ENCODE data around the gene SORD. TPM values are rescaled to one million over a fixed set of nuclear protein-coding genes. Genes with fewer than 3 reads are reported as not detected.

SORD gene
- total and polyA plus RNA-seq, 8 donors: 5.5 to 43.3 (median 15.3) TPM

- DNase-seq: no peak
- no peaks in the 10 kb centered on the region for H3K9me3 ChIP-seq
- peaks cover 0 to 5% (median 0%) of the 10 kb centered on the region in 4 donors for H3K4me1 ChIP-seq
- H3K4me3 ChIP-seq: no peak overlapping the region
- no peak overlapping the region for H3K27ac ChIP-seq
- TF ChIP-seq EP300 (IDR thresholded peaks at IDR 0.05): no peak
- TF ChIP-seq POLR2AphosphoS5 (IDR thresholded peaks at IDR 0.05): no peak
- no peak for TF ChIP-seq POLR2A (IDR thresholded peaks at IDR 0.05)
- TF ChIP-seq CTCF (IDR thresholded peaks at IDR 0.05): no peak
- peaks cover 0 to 69% (median 6%) of the 10 kb centered on the region in 3 donors for H3K27me3 ChIP-seq
- intact Hi-C loops (cut with DNase I; ENCODE audit: low total_unique reads): no loop called here
- H3K36me3 ChIP-seq: no peaks in the 10 kb centered on the region
These were observed 100.4 kb downstream of the SORD start for GRCh38 chr15:45123397-45123796.

- Histone ChIP-seq H3K9me3 (no peaks in the 10 kb centered on the region), H3K27me3 (peaks cover 8 to 69% (median 24%) of the 10 kb centered on the region in 3 donors), H3K36me3 (no peaks in the 10 kb centered on the region), H3K4me1 (peaks cover 8 to 38% (median 17%) of the 10 kb centered on the region in 4 donors), H3K4me3 (no peak overlapping the region), H3K27ac (no peak overlapping the region)
- WGBS, 5 donors: 51 to 73% (median 69%) methylated on average over 2 of the region's 2 CpGs
- no peak for TF ChIP-seq EP300 (IDR thresholded peaks at IDR 0.05)
- peak in 5 of 7 experiments; percentile 7 to 65 (median 51) for TF ChIP-seq CTCF (IDR thresholded peaks at IDR 0.05)
- no peak for TF ChIP-seq POLR2A (IDR thresholded peaks at IDR 0.05)
- TF ChIP-seq POLR2AphosphoS5 (IDR thresholded peaks at IDR 0.05): no peak
- DNase-seq: peak in 1 of 2 donors; percentile 60
- intact Hi-C loops (cut with DNase I; ENCODE audit: low total_unique reads): no loop called here
These were observed 103.7 kb downstream of the SORD start for GRCh38 chr15:45126535-45127158.

Small RNA genes lying within 50 kb of the gene (small RNA-seq; reads per million reads assigned to genes)
- 0 reads per million in 4 donors for gene RF00019
- 0 reads per million in 4 donors for gene RNU1-78P
- 0 reads per million in 4 donors for gene RNU6-966P

Other genes starting within 250 kb of the SORD start
- gene TERB2, start 66.5 kb upstream of the SORD start, total RNA-seq: not detected
- gene TERB2, start 66.5 kb upstream of the SORD start, polyA plus RNA-seq: not detected
- gene DUOX2, start 91.0 kb downstream of the SORD start, total RNA-seq: 100 to 1,000 TPM in 2 of 5 donors, 10 to 100 TPM in 2, 1 to 10 TPM in 1; 1.2 to 445 (median 94.9) TPM
- 10 to 100 TPM in 2 of 3 donors, 1 to 10 TPM in 1; 6.4 to 22.9 (median 21.1) TPM for gene DUOX2, start 91.0 kb downstream of the SORD start, polyA plus RNA-seq
- 100 to 1,000 TPM in 1 of 5 donors, 10 to 100 TPM in 2, 1 to 10 TPM in 1, not detected in 1; 1.3 to 119 (median 28.0) TPM for gene DUOXA2, start 91.1 kb downstream of the SORD start, total RNA-seq
- gene DUOXA2, start 91.1 kb downstream of the SORD start, polyA plus RNA-seq: 10 to 100 TPM in 2 of 3 donors, 1 to 10 TPM in 1; 8.9 to 43.3 (median 25.0) TPM
- 10 to 100 TPM in 3 of 5 donors, 1 to 10 TPM in 1, not detected in 1; 2.4 to 29.6 (median 18.8) TPM for gene DUOXA1, start 106.7 kb downstream of the SORD start, total RNA-seq
- gene DUOXA1, start 106.7 kb downstream of the SORD start, polyA plus RNA-seq: 10 to 100 TPM; 26.4 to 96.7 (median 27.1) TPM
- gene DUOX1, start 106.8 kb downstream of the SORD start, total RNA-seq: 100 to 1,000 TPM in 2 of 5 donors, 10 to 100 TPM in 1, 1 to 10 TPM in 1, not detected in 1; 2.9 to 114 (median 87.8) TPM
- 10 to 100 TPM; 16.3 to 62.6 (median 32.3) TPM for gene DUOX1, start 106.8 kb downstream of the SORD start, polyA plus RNA-seq
- 10 to 100 TPM in 1 of 5 donors, 1 to 10 TPM in 3, under 1 TPM in 1; 0.43 to 15.9 (median 7.6) TPM for gene SHF, start 164.8 kb downstream of the SORD start, total RNA-seq
- gene SHF, start 164.8 kb downstream of the SORD start, polyA plus RNA-seq: 1 to 10 TPM; 4.4 to 7.5 (median 4.8) TPM
- gene SLC28A2, start 229.0 kb downstream of the SORD start, total RNA-seq: 10 to 100 TPM in 1 of 5 donors, 1 to 10 TPM in 3, not detected in 1; 1.8 to 48.8 (median 6.1) TPM
- 1 to 10 TPM in 1 of 3 donors, under 1 TPM in 2; 0.06 to 1.8 (median 0.25) TPM for gene SLC28A2, start 229.0 kb downstream of the SORD start, polyA plus RNA-seq